MM.1S (cell line): Measurements from ENCODE around the gene ZBTB2.

Experiments used
- EZH2 ChIP-seq: fragments of 300-600 bp; sonication (generic); optimal IDR thresholded peaks from 2 replicates; pipeline ENCODE3; 2017; ENCODE audit warnings: low read depth, mild to moderate bottlenecking, antibody characterized with exemption, low read length, mixed read lengths
- EZH2phosphoT487 ChIP-seq: fragments of 300-600 bp; sonication (generic); IDR thresholded peaks from 2 replicates; pipeline ENCODE4 v1.6.1; 2018; ENCODE audit warnings: antibody characterized with exemption, low read length
- TF ChIP-seq, protein P1 (sequence below): fragments of 300-600 bp; sonication (generic); IDR thresholded peaks from 2 replicates; pipeline ENCODE4 v1.5.1; 2016; ENCODE audit warnings: antibody characterized with exemption, low read length, mixed read lengths

- TF ChIP-seq, protein P1, sequence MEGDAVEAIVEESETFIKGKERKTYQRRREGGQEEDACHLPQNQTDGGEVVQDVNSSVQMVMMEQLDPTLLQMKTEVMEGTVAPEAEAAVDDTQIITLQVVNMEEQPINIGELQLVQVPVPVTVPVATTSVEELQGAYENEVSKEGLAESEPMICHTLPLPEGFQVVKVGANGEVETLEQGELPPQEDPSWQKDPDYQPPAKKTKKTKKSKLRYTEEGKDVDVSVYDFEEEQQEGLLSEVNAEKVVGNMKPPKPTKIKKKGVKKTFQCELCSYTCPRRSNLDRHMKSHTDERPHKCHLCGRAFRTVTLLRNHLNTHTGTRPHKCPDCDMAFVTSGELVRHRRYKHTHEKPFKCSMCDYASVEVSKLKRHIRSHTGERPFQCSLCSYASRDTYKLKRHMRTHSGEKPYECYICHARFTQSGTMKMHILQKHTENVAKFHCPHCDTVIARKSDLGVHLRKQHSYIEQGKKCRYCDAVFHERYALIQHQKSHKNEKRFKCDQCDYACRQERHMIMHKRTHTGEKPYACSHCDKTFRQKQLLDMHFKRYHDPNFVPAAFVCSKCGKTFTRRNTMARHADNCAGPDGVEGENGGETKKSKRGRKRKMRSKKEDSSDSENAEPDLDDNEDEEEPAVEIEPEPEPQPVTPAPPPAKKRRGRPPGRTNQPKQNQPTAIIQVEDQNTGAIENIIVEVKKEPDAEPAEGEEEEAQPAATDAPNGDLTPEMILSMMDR = no peak
- TF ChIP-seq EZH2 = no peak
- TF ChIP-seq EZH2phosphoT487 = no peak
Measured at GRCh38 chr6:151403919-151404308, 12.6 kb upstream of the ZBTB2 start.
